ENCODE results near the gene ADAD1. TPM values are rescaled to one million over a fixed set of nuclear protein-coding genes. Genes with fewer than 3 reads are reported as not detected.

The ADAD1 gene
- total and polyA plus RNA-seq, 2 of the 4 experiments (the other 2 are of a cell fraction): not detected

GRCh38 chr4:122431351-122431750 lies 52.5 kb downstream of the ADAD1 start:
- H3K4me3 ChIP-seq (ENCODE audit: insufficient read depth, low read depth, low read length): no peak overlapping the region
- H4K8ac ChIP-seq (ENCODE audit: low read depth in 2 of 2, low read length in 2 of 2): no peak overlapping the region
- no peaks in the 10 kb centered on the region for H3K4me1 ChIP-seq (ENCODE audit: control insufficient read depth, insufficient read depth, low read length)
- no peak overlapping the region for H3K4me2 ChIP-seq (ENCODE audit: low read depth, low read length)
- H2AFZ ChIP-seq (replicated peaks; ENCODE audit: low read length, poor library complexity): no peak overlapping the region
- H4K5ac ChIP-seq (ENCODE audit: low read depth, low read length): no peak overlapping the region
- H4K91ac ChIP-seq (ENCODE audit: insufficient read depth, low read depth, low read length): no peak overlapping the region
- no peak overlapping the region for H2BK120ac ChIP-seq (ENCODE audit: low read depth, low read length)
- no peaks in the 10 kb centered on the region for H3K36me3 ChIP-seq (ENCODE audit: control insufficient read depth, insufficient read depth, low read length)
- intact Hi-C loops (cut with micrococcal nuclease): no loop called here
- H2BK15ac ChIP-seq (ENCODE audit: low read depth, low read length): no peak overlapping the region
- in situ Hi-C loops (cut with MboI; ENCODE audit: low sequenced_read_pairs): no loop called here
- no peak overlapping the region for H2AK9ac ChIP-seq (replicated peaks; ENCODE audit: low read depth, low read length, poor library complexity)
- H3K18ac ChIP-seq (ENCODE audit: low read depth, low read length): no peak overlapping the region
- no peaks in the 10 kb centered on the region for H3K9me1 ChIP-seq (ENCODE audit: insufficient read depth, low read length)
- dilution Hi-C loops (cut with HindIII; ENCODE audit: low sequenced_read_pairs, unreplicated experiment): no loop called here
- no TSS peak for BruUV-seq (replicated peaks)
- no peak overlapping the region for H3K23ac ChIP-seq (ENCODE audit: low read depth, low read length)
- H3K27me3 ChIP-seq (ENCODE audit: control insufficient read depth, insufficient read depth, low read length): peaks cover 5% of the 10 kb centered on the region
- POLR2A ChIA-PET (ENCODE audit: unreplicated experiment): no interaction called here
- H4K20me1 ChIP-seq (ENCODE audit: insufficient read depth, low read length): no peaks in the 10 kb centered on the region
- no peak overlapping the region for H2BK5ac ChIP-seq (ENCODE audit: low read depth, low read length, poor library complexity, severe bottlenecking)
- CTCF ChIA-PET: no interaction called here
- no peak for DNase-seq
- no peak overlapping the region for H2AK5ac ChIP-seq (ENCODE audit: low read depth, low read length)
- no peak overlapping the region for H3K27ac ChIP-seq (ENCODE audit: insufficient read depth, low read length)
- no peak overlapping the region for H3K14ac ChIP-seq (replicated peaks; ENCODE audit: low read depth, low read length)
- no peak overlapping the region for H2BK20ac ChIP-seq (ENCODE audit: low read depth, low read length)
- ATAC-seq (ENCODE audit: low read depth): no peak
- WGBS, 2 experiments (ENCODE audit: extremely low coverage in 2 of 2, insufficient read length in 1 of 2): no CpG with 5 or more reads among the region's 5 CpGs
- H3K9me3 ChIP-seq (ENCODE audit: control insufficient read depth, insufficient read depth, low read length): no peaks in the 10 kb centered on the region
- no peak overlapping the region for H3K56ac ChIP-seq (ENCODE audit: extremely low read depth, insufficient read depth, low read length)
- no peak overlapping the region for H3K4ac ChIP-seq (ENCODE audit: low read depth, low read length)
- TF ChIP-seq CTCF (conservative IDR thresholded peaks at IDR 0.05; ENCODE audit: low read depth, low read length): no peak
- TF ChIP-seq POLR2A (IDR thresholded peaks at IDR 0.05; ENCODE audit: low read depth, low read length): no peak
- TF ChIP-seq MXI1 (IDR thresholded peaks at IDR 0.05; ENCODE audit: borderline replicate concordance, low read depth, low read length): no peak
- TF ChIP-seq MAFK (IDR thresholded peaks at IDR 0.05; ENCODE audit: low read depth, low read length): no peak
- TF ChIP-seq FOS (IDR thresholded peaks at IDR 0.05; ENCODE audit: low read depth, low read length): no peak
- no peak for TF ChIP-seq ELK1 (IDR thresholded peaks at IDR 0.05; ENCODE audit: borderline replicate concordance, low read depth, low read length)
- TF ChIP-seq BHLHE40 (IDR thresholded peaks at IDR 0.05; ENCODE audit: low read depth, low read length): no peak
- TF ChIP-seq RAD21 (IDR thresholded peaks at IDR 0.05; ENCODE audit: low read length): no peak
- no peak for TF ChIP-seq USF2 (IDR thresholded peaks at IDR 0.05; ENCODE audit: low read depth, low read length)
- no peak for TF ChIP-seq CEBPB (IDR thresholded peaks at IDR 0.05; ENCODE audit: low read depth, low read length)
- TF ChIP-seq NFE2L2 (IDR thresholded peaks at IDR 0.05; ENCODE audit: low read depth, low read length): no peak
- no peak for TF ChIP-seq SMC3 (IDR thresholded peaks at IDR 0.05; ENCODE audit: low read depth, low read length)
- TF ChIP-seq RCOR1 (IDR thresholded peaks at IDR 0.05; ENCODE audit: insufficient replicate concordance, low read length): no peak
- TF ChIP-seq MAZ (IDR thresholded peaks at IDR 0.05; ENCODE audit: borderline replicate concordance, low read depth, low read length): no peak
- TF ChIP-seq CHD1 (IDR thresholded peaks at IDR 0.05; ENCODE audit: low read depth, low read length): no peak
- no peak for TF ChIP-seq RFX5 (IDR thresholded peaks at IDR 0.05; ENCODE audit: low read depth, low read length)
- H3K79me1 ChIP-seq (ENCODE audit: low read depth in 1 of 2, low read length in 2 of 2): no peaks in the 10 kb centered on the region
- no peak overlapping the region for H3K9ac ChIP-seq (ENCODE audit: low read depth, low read length)
